HG03565 (cell line): Measurements from ENCODE around the gene IGLL5.

Experiments used
- ATAC-seq: cut with Tn5 transposase; IDR thresholded peaks from one replicate; pipeline ENCODE4 v1.9.1; 2021; ENCODE audit warnings: mild to moderate bottlenecking, moderate library complexity; ENCODE audit not compliant: unreplicated experiment

IGLL5 gene

DNA sequence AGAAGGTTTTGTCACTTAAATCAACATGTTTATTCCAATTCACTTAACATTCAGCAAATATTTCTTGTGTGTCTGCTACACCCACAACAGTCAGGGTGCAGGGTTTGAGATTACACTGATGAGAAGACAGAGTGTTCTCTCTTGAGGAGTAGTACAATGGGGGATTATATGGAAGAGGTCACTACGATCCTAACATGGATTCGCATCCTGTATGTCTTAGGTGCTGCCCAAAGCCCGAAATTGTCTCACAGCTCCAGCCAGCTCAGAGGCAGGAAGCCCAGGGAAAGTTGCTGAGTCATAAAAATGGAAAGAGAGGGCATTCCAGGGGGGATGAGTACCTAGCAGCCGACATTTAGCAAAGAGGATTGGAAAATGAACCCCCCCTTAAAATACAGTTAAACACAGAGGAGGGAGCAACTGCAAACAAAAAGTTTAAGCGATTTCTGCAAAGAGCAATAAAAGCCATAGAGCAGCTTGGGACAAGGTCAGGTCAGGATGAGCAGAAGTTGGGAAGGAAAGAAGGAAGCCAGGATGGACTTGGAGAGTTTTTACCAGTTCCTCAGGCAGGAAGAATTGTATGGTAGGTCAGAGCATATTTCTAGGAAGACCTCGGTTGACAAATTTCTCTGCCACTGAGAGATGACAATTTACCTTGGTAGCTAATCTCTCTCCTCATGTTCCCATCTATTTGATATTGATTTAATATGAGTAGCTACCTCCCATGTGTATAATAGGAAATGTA, 49.5 kb downstream of the IGLL5 start:
- ATAC-seq: no peak

GRCh38 chr22:22937894-22938480, 50.4 kb downstream of the IGLL5 start:
- no peak for ATAC-seq

DNA sequence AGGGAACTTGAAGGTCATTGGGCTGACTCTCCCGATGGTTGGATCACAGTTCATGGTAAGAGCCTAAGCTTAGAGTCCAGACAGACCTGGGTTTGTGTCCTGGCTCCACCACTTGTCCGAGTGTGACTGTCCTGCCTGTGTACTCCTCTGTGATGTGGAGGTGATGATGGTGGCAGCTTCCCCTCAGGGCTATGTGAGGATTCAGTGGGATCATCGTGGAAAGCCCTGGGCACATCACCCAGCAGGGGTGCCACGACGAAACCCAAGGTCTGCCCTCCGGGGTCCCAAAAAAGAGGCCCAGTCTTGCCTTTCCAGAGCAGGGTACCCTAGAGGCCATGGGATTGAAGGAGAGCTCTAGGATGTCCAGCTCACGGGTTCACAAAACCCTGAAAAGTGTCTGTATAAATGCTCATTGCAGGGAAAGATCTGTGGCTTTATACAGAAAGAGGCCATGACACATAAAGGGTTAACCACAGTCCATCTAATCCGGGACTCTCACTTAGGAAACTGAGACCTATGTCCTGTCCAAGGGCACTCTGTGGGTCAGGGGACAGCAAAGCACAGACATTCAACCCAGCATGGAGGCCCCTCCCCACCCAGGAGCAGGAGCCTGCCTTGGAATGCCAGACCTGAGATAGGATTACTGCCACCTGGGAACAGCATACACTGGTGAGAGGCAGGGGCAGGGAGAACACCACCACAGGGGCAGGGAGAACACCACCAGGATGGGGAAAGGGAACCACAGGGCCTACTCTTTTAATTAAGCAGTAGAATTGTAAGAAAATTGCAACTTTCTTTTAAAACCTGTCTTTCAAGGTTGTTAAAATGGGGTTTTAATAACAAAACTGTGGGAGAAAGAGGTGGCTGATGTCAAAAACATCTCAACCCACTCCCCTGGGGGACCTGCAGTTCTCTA, 51.3 kb downstream of the IGLL5 start:
- no peak for ATAC-seq

- ATAC-seq: no peak
Measured at GRCh38 chr22:22939588-22940368, 52.2 kb downstream of the IGLL5 start.

- no peak for ATAC-seq
Measured at GRCh38 chr22:22940961-22941605, 53.5 kb downstream of the IGLL5 start.

DNA sequence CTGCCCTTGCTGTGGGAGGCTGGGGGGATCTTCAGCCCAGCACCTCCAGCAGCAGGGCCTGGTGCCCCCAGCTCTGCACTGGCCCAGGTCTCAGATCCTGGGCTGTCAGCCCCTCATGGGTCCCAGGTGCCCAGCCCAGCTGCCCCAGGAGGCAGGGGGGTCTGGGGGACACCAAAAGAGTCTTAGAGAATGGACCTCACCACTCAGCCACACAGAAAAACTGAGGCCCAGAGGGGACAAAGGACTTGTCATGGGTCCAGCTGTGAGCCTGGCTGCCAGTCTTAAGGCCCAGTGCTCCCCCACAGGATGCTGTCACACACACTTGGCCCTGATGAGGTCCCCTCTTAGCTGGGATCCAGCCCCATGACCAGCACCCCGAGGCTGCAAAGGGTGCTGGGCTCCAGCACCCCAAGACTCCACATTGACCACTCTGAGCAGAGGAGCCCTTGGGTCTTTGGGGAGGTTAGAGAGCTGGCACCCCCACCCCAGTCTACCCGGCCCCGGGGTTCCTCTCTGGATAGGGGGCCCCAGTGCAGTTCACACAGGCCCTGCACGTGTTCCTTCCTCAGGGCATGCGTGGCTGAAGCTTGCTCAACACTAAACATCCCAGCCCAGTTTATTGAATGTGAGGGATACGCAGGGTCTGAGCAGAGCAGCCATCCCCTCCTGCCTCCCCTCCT, 54.4 kb downstream of the IGLL5 start:
- no peak for ATAC-seq

DNA sequence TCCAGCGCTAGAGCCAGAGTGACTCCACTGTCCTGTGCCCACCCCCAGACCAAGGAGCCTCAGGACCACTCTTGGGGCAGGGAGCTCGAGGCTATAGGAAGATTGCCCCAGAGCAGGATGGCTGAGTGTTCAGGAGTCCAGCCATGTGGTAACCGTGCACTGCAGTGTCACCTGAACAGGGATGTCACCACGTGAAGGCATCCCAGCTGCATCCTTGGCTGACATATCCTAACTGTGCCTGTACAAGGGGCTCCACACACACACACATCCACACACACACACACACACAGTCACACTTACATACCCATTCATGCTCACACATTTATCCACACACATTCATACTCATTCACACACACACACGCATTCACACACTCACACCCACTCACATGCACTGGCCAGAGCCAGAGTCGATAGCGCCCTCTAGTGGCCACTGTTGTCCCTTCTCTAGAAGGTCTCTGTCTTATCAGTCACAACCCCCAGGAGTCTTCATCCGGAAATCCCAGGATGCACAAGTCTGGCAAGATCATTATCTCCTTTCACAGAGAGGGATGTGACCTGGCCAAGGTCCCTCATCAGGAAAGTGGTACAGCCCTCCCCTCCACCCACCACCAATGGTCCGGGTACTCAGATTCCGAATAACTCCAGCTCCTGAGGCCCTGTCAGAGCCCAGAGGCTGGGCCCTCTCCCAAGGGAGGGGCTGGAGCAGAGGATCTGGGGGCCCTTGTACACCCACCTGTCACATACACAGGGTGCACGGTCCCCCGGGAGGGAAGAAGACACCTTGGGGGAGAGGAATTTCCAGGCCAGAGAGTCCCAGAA, 55.1 kb downstream of the IGLL5 start:
- no peak for ATAC-seq

DNA sequence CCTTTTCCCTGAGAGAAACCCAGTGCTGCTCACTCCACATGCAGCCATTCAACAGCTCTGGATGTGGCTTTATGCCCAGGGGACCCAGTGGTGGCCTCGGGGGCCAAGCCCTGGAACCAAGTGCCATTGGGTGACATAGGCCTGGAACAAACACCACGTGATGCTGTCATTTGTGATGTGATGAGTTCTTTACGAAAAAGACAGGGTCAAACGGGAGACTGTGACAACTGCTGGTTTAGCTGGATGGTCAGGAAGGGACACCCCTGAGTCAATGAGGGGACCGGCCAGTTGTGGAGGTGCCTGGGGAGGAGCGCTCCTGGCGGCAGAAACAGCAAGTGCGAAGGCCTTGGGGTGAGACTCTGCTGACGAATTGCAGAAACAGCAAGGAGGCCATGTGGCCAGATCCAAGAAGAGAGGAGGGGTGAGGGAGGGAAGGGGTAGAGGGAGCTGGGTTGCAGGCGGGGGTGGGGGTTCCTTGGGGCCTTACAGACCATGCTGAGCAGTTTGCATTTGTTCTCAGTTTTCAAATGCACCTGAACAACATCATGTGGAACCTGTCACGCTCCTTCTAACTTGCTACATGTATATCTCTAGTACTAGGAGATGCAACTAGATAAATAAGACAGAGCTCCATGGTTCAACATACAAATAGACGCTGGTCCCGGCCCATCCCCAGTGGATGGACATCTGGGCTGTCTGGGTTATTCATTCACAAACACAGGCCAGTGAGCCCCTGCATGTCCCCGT, 56.1 kb downstream of the IGLL5 start:
- ATAC-seq: no peak

GRCh38 chr22:22944268-22944985, 56.8 kb downstream of the IGLL5 start:
- no peak for ATAC-seq

- ATAC-seq: no peak
Measured at GRCh38 chr22:22945195-22945594, 57.6 kb downstream of the IGLL5 start.
